ENCODE measurements around the gene NEK5. TPM values are rescaled to one million over a fixed set of nuclear protein-coding genes. Genes with fewer than 3 reads are reported as not detected.

Gene NEK5
- total RNA-seq, 1 donor from 2014 or later: 0.97 TPM

GRCh38 chr13:52003541-52003940 is 125.3 kb downstream of the NEK5 start:
- H3K36me3 Mint-ChIP-seq (ENCODE audit: low read depth, unreplicated experiment): peaks cover 17% of the 10 kb centered on the region
- H3K9me3 Mint-ChIP-seq (ENCODE audit: unreplicated experiment): no peaks in the 10 kb centered on the region
- no peak overlapping the region for H3K4me3 Mint-ChIP-seq (ENCODE audit: unreplicated experiment)
- H3K27ac Mint-ChIP-seq (ENCODE audit: unreplicated experiment): no peak overlapping the region
- no peak for TF ChIP-seq CTCF (IDR thresholded peaks at IDR 0.05; ENCODE audit: unreplicated experiment)
- H3K27me3 Mint-ChIP-seq (ENCODE audit: unreplicated experiment): peaks cover 3% of the 10 kb centered on the region
- no peak for DNase-seq (ENCODE audit: low spot score)
- peaks cover 10% of the 10 kb centered on the region for H3K4me1 Mint-ChIP-seq (ENCODE audit: unreplicated experiment)

- no peak for DNase-seq (ENCODE audit: low spot score)
- TF ChIP-seq CTCF (IDR thresholded peaks at IDR 0.05; ENCODE audit: unreplicated experiment): no peak
- Mint-ChIP-seq H3K36me3 (ENCODE audit: low read depth, unreplicated experiment) (peaks cover 14% of the 10 kb centered on the region), H3K4me1 (ENCODE audit: unreplicated experiment) (peaks cover 14% of the 10 kb centered on the region), H3K4me3 (ENCODE audit: unreplicated experiment) (no peak overlapping the region), H3K27ac (ENCODE audit: unreplicated experiment) (no peak overlapping the region), H3K27me3 (ENCODE audit: unreplicated experiment) (peaks cover 4% of the 10 kb centered on the region), H3K9me3 (ENCODE audit: unreplicated experiment) (no peaks in the 10 kb centered on the region)
Measured at GRCh38 chr13:52002361-52002760, 126.5 kb downstream of the NEK5 start.

- peak; percentile 69 for TF ChIP-seq CTCF (IDR thresholded peaks at IDR 0.05; ENCODE audit: unreplicated experiment)
- Mint-ChIP-seq H3K27me3 (ENCODE audit: unreplicated experiment) (peaks cover 7% of the 10 kb centered on the region), H3K4me1 (ENCODE audit: unreplicated experiment) (peaks cover 15% of the 10 kb centered on the region), H3K9me3 (ENCODE audit: unreplicated experiment) (no peaks in the 10 kb centered on the region), H3K36me3 (ENCODE audit: low read depth, unreplicated experiment) (peaks cover 6% of the 10 kb centered on the region), H3K27ac (ENCODE audit: unreplicated experiment) (no peak overlapping the region), H3K4me3 (ENCODE audit: unreplicated experiment) (no peak overlapping the region)
- DNase-seq (ENCODE audit: low spot score): no peak
Measured at GRCh38 chr13:52001120-52001731, 127.6 kb downstream of the NEK5 start.

- Mint-ChIP-seq H3K27me3 (ENCODE audit: unreplicated experiment) (peaks cover 7% of the 10 kb centered on the region), H3K27ac (ENCODE audit: unreplicated experiment) (no peak overlapping the region), H3K9me3 (ENCODE audit: unreplicated experiment) (no peaks in the 10 kb centered on the region), H3K36me3 (ENCODE audit: low read depth, unreplicated experiment) (peaks cover 4% of the 10 kb centered on the region), H3K4me1 (ENCODE audit: unreplicated experiment) (peaks cover 20% of the 10 kb centered on the region), H3K4me3 (ENCODE audit: unreplicated experiment) (no peak overlapping the region)
- TF ChIP-seq CTCF (IDR thresholded peaks at IDR 0.05; ENCODE audit: unreplicated experiment): no peak
- DNase-seq (ENCODE audit: low spot score): no peak
Measured at GRCh38 chr13:51999921-52000320, 129.0 kb downstream of the NEK5 start.

- H3K4me1 Mint-ChIP-seq (ENCODE audit: unreplicated experiment): peaks cover 20% of the 10 kb centered on the region
- H3K27ac Mint-ChIP-seq (ENCODE audit: unreplicated experiment): no peak overlapping the region
- H3K27me3 Mint-ChIP-seq (ENCODE audit: unreplicated experiment): peaks cover 7% of the 10 kb centered on the region
- H3K36me3 Mint-ChIP-seq (ENCODE audit: low read depth, unreplicated experiment): peaks cover 4% of the 10 kb centered on the region
- no peak for DNase-seq (ENCODE audit: low spot score)
- H3K4me3 Mint-ChIP-seq (ENCODE audit: unreplicated experiment): no peak overlapping the region
- no peak for TF ChIP-seq CTCF (IDR thresholded peaks at IDR 0.05; ENCODE audit: unreplicated experiment)
- no peaks in the 10 kb centered on the region for H3K9me3 Mint-ChIP-seq (ENCODE audit: unreplicated experiment)
Measured at GRCh38 chr13:51999510-51999911, 129.4 kb downstream of the NEK5 start.
